H1 (cell line): ENCODE data around the gene NIM1K. TPM values are rescaled to one million over a fixed set of nuclear protein-coding genes. Genes with fewer than 3 reads are reported as not detected.

Experiments
- CEBPB ChIP-seq: IDR thresholded peaks from 2 replicates; pipeline ENCODE4 v1.6.1; 2012; ENCODE audit warnings: low read depth, low read length
- PHF8 ChIP-seq: fragments of 200-600 bp; sonication (generic); conservative IDR thresholded peaks from 2 replicates; pipeline ENCODE4 v1.7.1; 2012; ENCODE audit warnings: low read depth, mild to moderate bottlenecking, inconsistent platforms, low read length, moderate library complexity
- POU5F1 ChIP-seq: IDR thresholded peaks from 2 replicates; pipeline ENCODE4 v1.6.1; 2011; ENCODE audit warnings: low read depth, mild to moderate bottlenecking, low read length, moderate library complexity
- polyA plus RNA-seq, 7 experiments: library from polyadenylated mRNA; depleted of rRNA in 3 of 7; stranded (reverse) in 5 of 7; unstranded in 2 of 7; fragments of >200 nt in 5 of 7; fragments of 200-250 nt in 2 of 7; gene quantifications; 1 replicate in 5 of 7; 2 replicates in 1 of 7; 4 replicates in 1 of 7; pipeline versions ENCODE4 v1.2.1 to v1.2.3, GENCODE V29; 2011 to 2013; ENCODE audit warnings: missing spikeins in 2 of 7, mixed read lengths in 2 of 7
- total RNA-seq: library from RNA; stranded (reverse); fragmentation: NEBNext Ultra II Directional; extraction: Animal tissue kit (Norgen Biotek cat#: 25700); gene quantifications from 2 replicates; pipeline ENCODE4 v1.2.1, GENCODE V29; 2021
- TF ChIP-seq, protein P1 (sequence below): fragments of 300-600 bp; sonication (generic); IDR thresholded peaks from 2 replicates; pipeline ENCODE4 v1.7.1; 2012; ENCODE audit warnings: low read length, moderate library complexity, mild to moderate bottlenecking, inconsistent platforms; ENCODE audit not compliant: insufficient replicate concordance

The NIM1K gene
- total and polyA plus RNA-seq, 2 of the 8 experiments (the other 6 are each of a cell fraction or from before 2014, with no cell fraction given): not detected

DNA sequence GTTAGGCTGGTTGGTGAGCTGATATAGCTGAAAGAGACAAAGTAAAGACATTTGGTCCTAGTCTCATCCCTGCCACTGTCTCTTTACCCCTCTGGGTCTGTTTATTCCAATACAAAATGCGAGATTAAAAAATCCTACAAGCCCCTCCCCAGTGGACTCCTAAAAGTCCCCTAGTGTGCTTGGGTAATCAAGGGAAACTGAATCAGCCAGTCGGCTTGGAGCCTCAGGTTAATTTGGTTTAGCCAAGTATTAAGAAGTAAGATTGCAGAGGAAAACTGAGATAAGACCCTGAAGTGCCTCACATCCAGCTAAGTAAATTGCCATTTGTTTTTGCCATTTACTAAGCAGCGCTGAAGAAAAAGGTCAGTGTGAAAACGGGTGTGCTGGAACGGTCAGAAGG is 10.4 kb downstream of the NIM1K start (continued):
- TF ChIP-seq PHF8 (no peak), CEBPB (no peak), POU5F1 (no peak)
- TF ChIP-seq, protein P1, sequence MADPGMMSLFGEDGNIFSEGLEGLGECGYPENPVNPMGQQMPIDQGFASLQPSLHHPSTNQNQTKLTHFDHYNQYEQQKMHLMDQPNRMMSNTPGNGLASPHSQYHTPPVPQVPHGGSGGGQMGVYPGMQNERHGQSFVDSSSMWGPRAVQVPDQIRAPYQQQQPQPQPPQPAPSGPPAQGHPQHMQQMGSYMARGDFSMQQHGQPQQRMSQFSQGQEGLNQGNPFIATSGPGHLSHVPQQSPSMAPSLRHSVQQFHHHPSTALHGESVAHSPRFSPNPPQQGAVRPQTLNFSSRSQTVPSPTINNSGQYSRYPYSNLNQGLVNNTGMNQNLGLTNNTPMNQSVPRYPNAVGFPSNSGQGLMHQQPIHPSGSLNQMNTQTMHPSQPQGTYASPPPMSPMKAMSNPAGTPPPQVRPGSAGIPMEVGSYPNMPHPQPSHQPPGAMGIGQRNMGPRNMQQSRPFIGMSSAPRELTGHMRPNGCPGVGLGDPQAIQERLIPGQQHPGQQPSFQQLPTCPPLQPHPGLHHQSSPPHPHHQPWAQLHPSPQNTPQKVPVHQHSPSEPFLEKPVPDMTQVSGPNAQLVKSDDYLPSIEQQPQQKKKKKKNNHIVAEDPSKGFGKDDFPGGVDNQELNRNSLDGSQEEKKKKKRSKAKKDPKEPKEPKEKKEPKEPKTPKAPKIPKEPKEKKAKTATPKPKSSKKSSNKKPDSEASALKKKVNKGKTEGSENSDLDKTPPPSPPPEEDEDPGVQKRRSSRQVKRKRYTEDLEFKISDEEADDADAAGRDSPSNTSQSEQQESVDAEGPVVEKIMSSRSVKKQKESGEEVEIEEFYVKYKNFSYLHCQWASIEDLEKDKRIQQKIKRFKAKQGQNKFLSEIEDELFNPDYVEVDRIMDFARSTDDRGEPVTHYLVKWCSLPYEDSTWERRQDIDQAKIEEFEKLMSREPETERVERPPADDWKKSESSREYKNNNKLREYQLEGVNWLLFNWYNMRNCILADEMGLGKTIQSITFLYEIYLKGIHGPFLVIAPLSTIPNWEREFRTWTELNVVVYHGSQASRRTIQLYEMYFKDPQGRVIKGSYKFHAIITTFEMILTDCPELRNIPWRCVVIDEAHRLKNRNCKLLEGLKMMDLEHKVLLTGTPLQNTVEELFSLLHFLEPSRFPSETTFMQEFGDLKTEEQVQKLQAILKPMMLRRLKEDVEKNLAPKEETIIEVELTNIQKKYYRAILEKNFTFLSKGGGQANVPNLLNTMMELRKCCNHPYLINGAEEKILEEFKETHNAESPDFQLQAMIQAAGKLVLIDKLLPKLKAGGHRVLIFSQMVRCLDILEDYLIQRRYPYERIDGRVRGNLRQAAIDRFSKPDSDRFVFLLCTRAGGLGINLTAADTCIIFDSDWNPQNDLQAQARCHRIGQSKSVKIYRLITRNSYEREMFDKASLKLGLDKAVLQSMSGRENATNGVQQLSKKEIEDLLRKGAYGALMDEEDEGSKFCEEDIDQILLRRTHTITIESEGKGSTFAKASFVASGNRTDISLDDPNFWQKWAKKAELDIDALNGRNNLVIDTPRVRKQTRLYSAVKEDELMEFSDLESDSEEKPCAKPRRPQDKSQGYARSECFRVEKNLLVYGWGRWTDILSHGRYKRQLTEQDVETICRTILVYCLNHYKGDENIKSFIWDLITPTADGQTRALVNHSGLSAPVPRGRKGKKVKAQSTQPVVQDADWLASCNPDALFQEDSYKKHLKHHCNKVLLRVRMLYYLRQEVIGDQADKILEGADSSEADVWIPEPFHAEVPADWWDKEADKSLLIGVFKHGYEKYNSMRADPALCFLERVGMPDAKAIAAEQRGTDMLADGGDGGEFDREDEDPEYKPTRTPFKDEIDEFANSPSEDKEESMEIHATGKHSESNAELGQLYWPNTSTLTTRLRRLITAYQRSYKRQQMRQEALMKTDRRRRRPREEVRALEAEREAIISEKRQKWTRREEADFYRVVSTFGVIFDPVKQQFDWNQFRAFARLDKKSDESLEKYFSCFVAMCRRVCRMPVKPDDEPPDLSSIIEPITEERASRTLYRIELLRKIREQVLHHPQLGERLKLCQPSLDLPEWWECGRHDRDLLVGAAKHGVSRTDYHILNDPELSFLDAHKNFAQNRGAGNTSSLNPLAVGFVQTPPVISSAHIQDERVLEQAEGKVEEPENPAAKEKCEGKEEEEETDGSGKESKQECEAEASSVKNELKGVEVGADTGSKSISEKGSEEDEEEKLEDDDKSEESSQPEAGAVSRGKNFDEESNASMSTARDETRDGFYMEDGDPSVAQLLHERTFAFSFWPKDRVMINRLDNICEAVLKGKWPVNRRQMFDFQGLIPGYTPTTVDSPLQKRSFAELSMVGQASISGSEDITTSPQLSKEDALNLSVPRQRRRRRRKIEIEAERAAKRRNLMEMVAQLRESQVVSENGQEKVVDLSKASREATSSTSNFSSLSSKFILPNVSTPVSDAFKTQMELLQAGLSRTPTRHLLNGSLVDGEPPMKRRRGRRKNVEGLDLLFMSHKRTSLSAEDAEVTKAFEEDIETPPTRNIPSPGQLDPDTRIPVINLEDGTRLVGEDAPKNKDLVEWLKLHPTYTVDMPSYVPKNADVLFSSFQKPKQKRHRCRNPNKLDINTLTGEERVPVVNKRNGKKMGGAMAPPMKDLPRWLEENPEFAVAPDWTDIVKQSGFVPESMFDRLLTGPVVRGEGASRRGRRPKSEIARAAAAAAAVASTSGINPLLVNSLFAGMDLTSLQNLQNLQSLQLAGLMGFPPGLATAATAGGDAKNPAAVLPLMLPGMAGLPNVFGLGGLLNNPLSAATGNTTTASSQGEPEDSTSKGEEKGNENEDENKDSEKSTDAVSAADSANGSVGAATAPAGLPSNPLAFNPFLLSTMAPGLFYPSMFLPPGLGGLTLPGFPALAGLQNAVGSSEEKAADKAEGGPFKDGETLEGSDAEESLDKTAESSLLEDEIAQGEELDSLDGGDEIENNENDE: no peak
